ENCODE results near the gene CCT8.
A peak's percentile ranks its signal among the peaks of the same experiment; 100 is the strongest.

Gene CCT8

GRCh38 chr21:29056005-29056404 lies 17.4 kb downstream of the CCT8 start:
- H3K4me1 ChIP-seq (ENCODE audit: insufficient read depth, low read length): no peaks in the 10 kb centered on the region
- peaks cover 21% of the 10 kb centered on the region for H3K36me3 ChIP-seq (ENCODE audit: insufficient read depth, low read length)
- H3K9ac ChIP-seq (ENCODE audit: low read depth, low read length): no peak overlapping the region
- H3K9me3 ChIP-seq (ENCODE audit: control insufficient read depth, insufficient read depth, low read length): 0 out of 2 replicates have a peak, but pooled peaks cover 4% of the 10 kb centered on the region

- Histone ChIP-seq H3K36me3 (ENCODE audit: insufficient read depth, low read length) (peaks cover 20% of the 10 kb centered on the region), H3K9ac (ENCODE audit: low read depth, low read length) (no peak overlapping the region), H3K4me1 (ENCODE audit: insufficient read depth, low read length) (no peaks in the 10 kb centered on the region), H3K9me3 (ENCODE audit: control insufficient read depth, insufficient read depth, low read length) (0 out of 2 replicates have a peak, but pooled peaks cover 4% of the 10 kb centered on the region)
Observed at GRCh38 chr21:29055080-29055479, 18.4 kb downstream of the CCT8 start.

DNA sequence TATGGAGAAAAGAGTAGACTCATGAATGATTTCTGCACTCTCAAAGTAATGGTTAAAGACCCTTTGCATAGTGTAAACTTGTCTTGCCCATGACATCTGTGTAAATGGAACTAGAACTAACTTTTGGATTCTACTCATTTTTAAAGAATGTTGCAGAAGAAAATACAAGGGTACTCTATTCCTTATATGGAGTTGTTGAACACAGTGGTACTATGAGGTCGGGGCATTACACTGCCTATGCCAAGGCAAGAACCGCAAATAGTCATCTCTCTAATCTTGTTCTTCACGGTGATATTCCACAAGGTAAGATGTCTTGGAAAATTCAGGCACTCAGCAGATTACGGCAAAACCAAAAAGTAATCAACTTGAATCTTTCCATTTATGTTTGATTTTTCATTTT lies 19.8 kb downstream of the CCT8 start:
- Histone ChIP-seq H3K4me1 (ENCODE audit: insufficient read depth, low read length) (no peaks in the 10 kb centered on the region), H3K9me3 (ENCODE audit: control insufficient read depth, insufficient read depth, low read length) (0 out of 2 replicates have a peak, but pooled peaks cover 4% of the 10 kb centered on the region), H3K9ac (ENCODE audit: low read depth, low read length) (no peak overlapping the region), H3K36me3 (ENCODE audit: insufficient read depth, low read length) (peaks cover 23% of the 10 kb centered on the region)

DNA sequence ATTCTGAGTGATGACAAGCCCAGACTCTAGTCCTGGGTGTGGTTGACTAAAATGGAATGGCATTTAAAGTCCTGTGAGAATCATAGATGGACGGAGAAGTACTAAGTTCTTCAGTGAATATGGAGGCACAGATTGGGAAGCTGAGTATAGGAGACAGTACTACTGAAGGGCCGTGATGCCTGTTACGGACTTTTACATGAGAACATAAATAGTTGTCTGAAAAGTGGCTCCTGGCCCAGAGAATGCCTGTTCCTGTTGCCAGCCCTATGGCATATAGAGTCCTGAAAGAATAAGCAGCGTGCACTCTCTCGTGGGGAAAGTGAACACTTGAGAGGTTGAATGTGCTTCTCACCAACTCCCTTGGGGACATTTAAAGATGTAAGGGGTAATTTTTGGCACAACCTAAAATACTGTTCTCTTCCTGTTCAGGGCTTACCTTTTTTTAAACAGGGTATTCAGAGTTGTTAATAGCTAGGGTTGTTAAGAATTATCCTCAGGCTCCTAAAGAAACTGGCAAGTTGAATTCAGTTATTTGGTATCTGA lies 20.4 kb downstream of the CCT8 start:
- Histone ChIP-seq H3K9ac (ENCODE audit: low read depth, low read length) (no peak overlapping the region), H3K4me1 (ENCODE audit: insufficient read depth, low read length) (no peaks in the 10 kb centered on the region), H3K36me3 (ENCODE audit: insufficient read depth, low read length) (peaks cover 25% of the 10 kb centered on the region), H3K9me3 (ENCODE audit: control insufficient read depth, insufficient read depth, low read length) (0 out of 2 replicates have a peak, but pooled peaks cover 4% of the 10 kb centered on the region)

- Histone ChIP-seq H3K9ac (ENCODE audit: low read depth, low read length) (no peak overlapping the region), H3K9me3 (ENCODE audit: control insufficient read depth, insufficient read depth, low read length) (0 out of 2 replicates have a peak, but pooled peaks cover 4% of the 10 kb centered on the region), H3K36me3 (ENCODE audit: insufficient read depth, low read length) (peaks cover 25% of the 10 kb centered on the region), H3K4me1 (ENCODE audit: insufficient read depth, low read length) (no peaks in the 10 kb centered on the region)
Observed at GRCh38 chr21:29052224-29052623, 21.2 kb downstream of the CCT8 start.

DNA sequence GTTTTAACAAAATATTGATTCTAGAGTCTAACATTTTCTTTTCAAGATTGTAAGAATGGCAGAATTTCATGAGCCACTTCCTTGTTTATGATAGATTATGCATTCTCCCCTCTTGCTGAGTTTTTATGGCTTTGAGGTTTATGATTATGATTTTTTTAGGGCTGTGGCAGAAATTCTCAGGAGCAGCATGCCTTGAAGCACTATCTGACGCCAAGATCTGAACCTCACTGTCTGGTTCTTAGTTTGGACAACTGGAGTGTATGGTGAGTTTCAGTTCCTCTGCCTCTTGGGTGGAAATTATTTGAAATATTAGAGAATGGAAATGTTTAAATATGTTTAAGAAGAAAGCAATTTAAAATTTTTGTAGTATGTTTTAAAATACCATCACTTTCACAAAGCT lies 38.8 kb downstream of the CCT8 start:
- H3K4me1 ChIP-seq (ENCODE audit: insufficient read depth, low read length): no peaks in the 10 kb centered on the region
- H3K9ac ChIP-seq (ENCODE audit: low read depth, low read length): no peak overlapping the region
- H3K9me3 ChIP-seq (ENCODE audit: control insufficient read depth, insufficient read depth, low read length): no peaks in the 10 kb centered on the region
- peaks cover 13% of the 10 kb centered on the region; the same call in 1 of the 2 replicates for H3K36me3 ChIP-seq (ENCODE audit: insufficient read depth, low read length)

GRCh38 chr21:29033871-29034270 lies 39.6 kb downstream of the CCT8 start:
- no peaks in the 10 kb centered on the region for H3K4me1 ChIP-seq (ENCODE audit: insufficient read depth, low read length)
- H3K9ac ChIP-seq (ENCODE audit: low read depth, low read length): no peak overlapping the region
- H3K9me3 ChIP-seq (ENCODE audit: control insufficient read depth, insufficient read depth, low read length): no peaks in the 10 kb centered on the region
- H3K36me3 ChIP-seq (ENCODE audit: insufficient read depth, low read length): peaks cover 13% of the 10 kb centered on the region; the same call in 1 of the 2 replicates

DNA sequence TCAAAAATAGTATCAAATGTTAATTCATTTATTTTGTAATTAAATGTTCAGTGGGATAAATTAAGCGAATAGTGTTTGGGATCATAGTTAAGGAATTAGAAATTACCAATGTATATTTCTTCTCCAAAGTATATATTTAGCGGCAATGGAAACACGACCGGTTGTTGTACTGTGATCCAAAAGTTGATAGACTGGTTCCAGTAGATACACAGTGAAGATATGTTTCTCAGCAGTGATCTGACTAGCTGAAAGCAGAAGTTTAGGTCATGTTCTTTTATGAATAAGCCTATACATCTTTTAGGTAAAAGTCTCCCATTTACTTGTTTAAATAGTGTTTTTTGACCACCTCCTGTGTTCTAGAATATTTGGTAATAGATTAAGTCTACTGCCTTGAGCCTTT lies 40.1 kb downstream of the CCT8 start:
- H3K4me1 ChIP-seq (ENCODE audit: insufficient read depth, low read length): no peaks in the 10 kb centered on the region

DNA sequence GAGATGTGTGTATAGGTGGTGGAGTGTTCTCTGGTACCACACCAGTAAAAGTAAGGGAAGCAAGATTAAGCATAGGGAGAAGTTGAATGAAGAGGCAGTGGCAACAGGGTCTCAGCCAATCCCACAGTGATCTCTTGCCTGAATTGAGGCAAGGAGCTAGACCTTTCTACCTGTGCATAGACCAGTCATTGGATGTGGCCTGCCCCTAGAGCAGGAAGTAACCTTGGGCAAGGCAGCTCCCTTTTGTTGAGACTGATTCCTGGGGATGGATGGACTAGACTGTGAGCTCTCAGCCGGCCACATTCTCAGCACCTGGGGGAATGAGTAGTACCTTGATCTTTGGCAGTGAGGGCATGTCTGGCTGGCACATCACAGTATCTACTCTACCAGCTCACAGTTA lies 42.5 kb downstream of the CCT8 start:
- H3K9ac ChIP-seq (ENCODE audit: low read depth, low read length): no peak overlapping the region
- no peaks in the 10 kb centered on the region for H3K9me3 ChIP-seq (ENCODE audit: control insufficient read depth, insufficient read depth, low read length)
- no peaks in the 10 kb centered on the region for H3K4me1 ChIP-seq (ENCODE audit: insufficient read depth, low read length)
- peaks cover 13% of the 10 kb centered on the region; the same call in 1 of the 2 replicates for H3K36me3 ChIP-seq (ENCODE audit: insufficient read depth, low read length)

More for the DNA sequence above, 40.1 kb downstream of the CCT8 start:
- Histone ChIP-seq H3K9me3 (ENCODE audit: control insufficient read depth, insufficient read depth, low read length) (no peaks in the 10 kb centered on the region), H3K36me3 (ENCODE audit: insufficient read depth, low read length) (peaks cover 13% of the 10 kb centered on the region; the same call in 1 of the 2 replicates), H3K9ac (ENCODE audit: low read depth, low read length) (no peak overlapping the region)

DNA sequence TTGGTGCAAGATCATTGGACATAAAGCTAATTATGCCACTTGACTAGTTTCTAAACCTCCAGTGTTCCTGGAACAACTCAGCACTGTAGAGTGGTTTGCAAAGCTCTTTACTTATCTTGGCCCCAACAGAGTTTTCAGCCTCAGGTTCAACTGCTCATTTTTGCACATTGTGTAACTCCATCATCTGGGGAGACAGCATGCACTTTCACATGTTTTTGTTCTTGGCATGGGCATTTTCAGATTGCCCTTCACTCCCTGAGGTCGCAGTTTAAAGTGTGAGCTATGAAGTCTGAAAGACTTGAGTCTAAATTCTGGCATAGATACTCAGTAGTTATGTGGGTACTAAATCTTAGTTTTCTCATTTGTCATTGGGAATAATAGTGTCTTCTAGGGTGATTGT lies 43.9 kb downstream of the CCT8 start:
- no peaks in the 10 kb centered on the region for H3K9me3 ChIP-seq (ENCODE audit: control insufficient read depth, insufficient read depth, low read length)
- peaks cover 13% of the 10 kb centered on the region; the same call in 1 of the 2 replicates for H3K36me3 ChIP-seq (ENCODE audit: insufficient read depth, low read length)
- H3K9ac ChIP-seq (ENCODE audit: low read depth, low read length): no peak overlapping the region
- no peaks in the 10 kb centered on the region for H3K4me1 ChIP-seq (ENCODE audit: insufficient read depth, low read length)

DNA sequence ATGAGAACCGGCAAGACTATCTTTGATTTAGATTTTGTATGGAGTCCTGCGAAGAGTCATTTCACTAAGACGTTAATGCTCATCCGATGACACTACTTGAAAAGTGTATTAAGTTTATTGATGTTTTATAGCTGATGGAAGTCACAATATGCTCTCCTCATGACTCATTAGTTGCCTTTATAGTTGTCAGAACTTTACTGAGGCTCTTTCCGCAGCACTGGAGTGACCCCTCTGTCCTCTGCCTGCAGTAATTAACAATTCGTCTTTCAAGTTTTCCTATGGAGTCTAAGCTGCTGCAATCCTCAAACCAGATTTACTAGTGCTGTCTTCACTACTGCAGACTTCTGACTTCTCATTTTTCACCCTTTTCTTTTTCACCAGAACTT lies 48.1 kb downstream of the CCT8 start:
- H3K9me3 ChIP-seq (ENCODE audit: control insufficient read depth, insufficient read depth, low read length): no peaks in the 10 kb centered on the region
- H3K4me1 ChIP-seq (ENCODE audit: insufficient read depth, low read length): no peaks in the 10 kb centered on the region
- H3K36me3 ChIP-seq (ENCODE audit: insufficient read depth, low read length): no peaks in the 10 kb centered on the region
- peak overlapping the region; percentile 90 for H3K9ac ChIP-seq (ENCODE audit: low read depth, low read length)

DNA sequence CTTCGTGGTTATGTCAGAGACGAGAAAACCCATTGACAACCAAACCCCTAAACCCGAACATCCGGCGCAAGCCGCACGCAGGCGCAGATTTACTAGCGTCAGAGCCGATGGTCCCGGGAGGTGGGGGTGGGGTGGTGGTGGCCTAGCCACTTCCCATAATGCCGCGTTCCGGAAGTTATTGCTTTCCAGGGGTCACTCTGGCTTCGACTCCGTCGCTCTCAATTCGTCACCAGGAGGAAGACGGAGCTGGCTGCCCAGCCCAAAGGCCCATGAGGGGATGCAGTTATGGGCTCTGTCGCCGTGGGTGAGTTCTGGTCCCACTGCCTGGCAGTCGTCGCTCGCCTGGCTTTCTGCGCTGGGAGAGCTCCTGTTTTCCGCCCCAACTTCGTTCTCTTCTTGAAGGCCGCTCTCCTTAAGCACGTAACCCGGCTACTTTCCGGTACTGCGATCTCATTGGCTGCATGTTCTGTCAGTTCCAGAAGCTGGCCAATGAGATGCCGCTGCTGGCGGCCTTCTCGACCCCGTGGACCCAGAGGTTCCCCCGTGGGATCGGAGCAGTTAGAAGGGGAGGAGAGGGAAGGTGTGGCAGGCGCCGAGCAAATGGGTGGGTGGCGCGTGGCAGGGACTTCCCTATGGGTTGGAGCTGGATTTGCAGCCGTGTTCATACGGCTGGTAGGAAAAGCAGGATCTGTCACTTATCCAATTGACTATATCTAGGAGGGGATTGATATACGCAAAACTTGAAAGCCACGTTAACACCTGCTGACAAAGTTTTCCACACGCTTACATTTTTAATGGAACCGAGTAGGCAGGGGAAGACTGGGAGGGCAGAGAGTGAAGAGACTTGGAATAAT lies 48.7 kb downstream of the CCT8 start, which contains the start of gene USP16:
Gene USP16, plus strand, starts transcription at position 195 of the 854 bp plus-strand sequence. CDS start 3,246 bp downstream, outside the sequence.
- no peaks in the 10 kb centered on the region for H3K4me1 ChIP-seq (ENCODE audit: insufficient read depth, low read length)
- H3K9ac ChIP-seq (ENCODE audit: low read depth, low read length): peak within 1 kb of the TSS; percentile 90
- H3K9me3 ChIP-seq (ENCODE audit: control insufficient read depth, insufficient read depth, low read length): no peaks in the 10 kb centered on the region
- no peaks in the 10 kb centered on the region for H3K36me3 ChIP-seq (ENCODE audit: insufficient read depth, low read length)

DNA sequence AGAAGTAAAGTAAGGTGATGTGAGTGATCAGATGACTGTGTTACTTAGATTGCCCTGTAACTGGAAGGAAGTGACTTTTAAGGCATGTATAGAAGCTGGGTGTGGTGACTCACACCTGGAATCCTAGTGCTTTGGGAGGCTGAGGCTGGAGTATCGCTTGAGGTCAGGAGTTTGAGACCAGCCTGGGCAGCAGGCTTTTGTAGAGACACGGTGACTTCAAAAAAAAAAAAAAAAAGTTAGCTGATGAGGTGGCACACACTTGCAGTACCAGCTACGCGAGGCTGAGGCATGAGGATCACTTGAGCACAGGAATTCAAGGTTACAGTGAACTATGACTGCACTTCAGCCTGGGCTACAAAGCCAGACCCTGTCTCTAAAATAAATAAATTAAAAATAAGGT lies 51.3 kb downstream of the CCT8 start:
- H3K9me3 ChIP-seq (ENCODE audit: control insufficient read depth, insufficient read depth, low read length): no peaks in the 10 kb centered on the region
- H3K9ac ChIP-seq (ENCODE audit: low read depth, low read length): no peak overlapping the region
- H3K4me1 ChIP-seq (ENCODE audit: insufficient read depth, low read length): no peaks in the 10 kb centered on the region
- no peaks in the 10 kb centered on the region for H3K36me3 ChIP-seq (ENCODE audit: insufficient read depth, low read length)

DNA sequence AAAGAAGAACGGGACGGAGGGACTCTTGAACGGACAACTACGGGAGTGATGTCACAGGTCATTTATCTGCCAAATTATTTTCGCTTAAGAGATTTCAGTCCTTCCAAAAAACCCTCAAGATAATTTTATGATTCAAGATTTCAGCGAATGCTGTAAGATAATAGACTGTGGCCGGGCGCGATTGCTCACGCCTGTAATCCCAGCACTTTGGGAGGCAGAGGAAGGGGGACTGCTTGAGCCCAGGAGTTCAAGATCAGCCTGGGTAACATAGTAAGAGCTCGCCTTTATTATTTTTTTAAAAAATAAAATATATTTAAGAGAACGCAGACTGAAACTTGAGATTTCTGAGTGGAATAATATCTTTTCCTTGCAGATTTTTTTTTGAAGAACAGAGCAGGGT lies 54.9 kb downstream of the CCT8 start:
- no peak overlapping the region for H3K9ac ChIP-seq (ENCODE audit: low read depth, low read length)
- H3K9me3 ChIP-seq (ENCODE audit: control insufficient read depth, insufficient read depth, low read length): no peaks in the 10 kb centered on the region
- H3K4me1 ChIP-seq (ENCODE audit: insufficient read depth, low read length): no peaks in the 10 kb centered on the region
- H3K36me3 ChIP-seq (ENCODE audit: insufficient read depth, low read length): no peaks in the 10 kb centered on the region
